HCEC 1CT (cell line): Measurements from ENCODE around the gene ARHGEF17.

ENCODE experiments used
- DNase-seq: peaks from one replicate; pipeline ENCODE4 v3.0.0-alpha.2; 2017

Gene ARHGEF17

GRCh38 chr11:73397468-73398131 lies 89.5 kb downstream of the ARHGEF17 start:
- DNase-seq: no peak

- DNase-seq: no peak
Measured at GRCh38 chr11:73398132-73398526, 90.1 kb downstream of the ARHGEF17 start.

GRCh38 chr11:73398721-73399120 lies 90.6 kb downstream of the ARHGEF17 start:
- no peak for DNase-seq

- DNase-seq: no peak
Measured at GRCh38 chr11:73399159-73399590, 91.1 kb downstream of the ARHGEF17 start.

GRCh38 chr11:73399636-73400035 lies 91.6 kb downstream of the ARHGEF17 start:
- no peak for DNase-seq

- no peak for DNase-seq
Measured at GRCh38 chr11:73400293-73400692, 92.2 kb downstream of the ARHGEF17 start.

- no peak for DNase-seq
Measured at GRCh38 chr11:73401217-73401923, 93.3 kb downstream of the ARHGEF17 start.

- no peak for DNase-seq
Measured at GRCh38 chr11:73401924-73402833, 94.1 kb downstream of the ARHGEF17 start.

- no peak for DNase-seq
Measured at GRCh38 chr11:73402834-73403185, 94.7 kb downstream of the ARHGEF17 start.

- no peak for DNase-seq
Measured at GRCh38 chr11:73403541-73403940, 95.5 kb downstream of the ARHGEF17 start.

- DNase-seq: peak; percentile 55
Measured at GRCh38 chr11:73404048-73404447, 96.0 kb downstream of the ARHGEF17 start.

GRCh38 chr11:73404506-73405145 lies 96.5 kb downstream of the ARHGEF17 start:
- no peak for DNase-seq

GRCh38 chr11:73405146-73405510 lies 97.1 kb downstream of the ARHGEF17 start:
- DNase-seq: no peak

GRCh38 chr11:73406131-73406530 lies 98.1 kb downstream of the ARHGEF17 start:
- DNase-seq: no peak

GRCh38 chr11:73406619-73407018 lies 98.5 kb downstream of the ARHGEF17 start:
- no peak for DNase-seq

- DNase-seq: no peak
Measured at GRCh38 chr11:73409431-73409830, 101.4 kb downstream of the ARHGEF17 start.

- peak; percentile 22 for DNase-seq
Measured at GRCh38 chr11:73410627-73411026, 102.6 kb downstream of the ARHGEF17 start.

GRCh38 chr11:73411031-73411430 lies 103.0 kb downstream of the ARHGEF17 start:
- no peak for DNase-seq

GRCh38 chr11:73412308-73412707 lies 104.2 kb downstream of the ARHGEF17 start:
- DNase-seq: no peak

GRCh38 chr11:73413256-73413655 lies 105.2 kb downstream of the ARHGEF17 start:
- DNase-seq: no peak

- DNase-seq: no peak
Measured at GRCh38 chr11:73414977-73415651, 107.0 kb downstream of the ARHGEF17 start.

- DNase-seq: peak; percentile 54
Measured at GRCh38 chr11:73415854-73416615, 108.0 kb downstream of the ARHGEF17 start.
